GF-D8 (cell line): ENCODE results near the gene ETNK2.
"Not testable (repeated sequence)": the region's sequence is repeated elsewhere in the genome, so short reads cannot be mapped to it uniquely, and the experiment has no call there.

Experiments
- DNase-seq: peaks from one replicate; lab custom pipeline; 2025; lab: John Stamatoyannopoulos, UW

Gene ETNK2

GRCh38 chr1:204126386-204126785 lies 25.5 kb downstream of the ETNK2 start:
- DNase-seq: no peak

- DNase-seq: no peak
These were observed 26.0 kb downstream of the ETNK2 start for GRCh38 chr1:204125759-204126351.

- no peak for DNase-seq
These were observed 27.2 kb downstream of the ETNK2 start for GRCh38 chr1:204124639-204125038.

- DNase-seq: no peak
These were observed 28.5 kb downstream of the ETNK2 start for GRCh38 chr1:204123376-204123775.

GRCh38 chr1:204121840-204122555 lies 29.8 kb downstream of the ETNK2 start:
- no peak for DNase-seq

- DNase-seq: no peak
These were observed 35.3 kb downstream of the ETNK2 start for GRCh38 chr1:204116539-204116938.

- DNase-seq: no peak
These were observed 36.7 kb downstream of the ETNK2 start for GRCh38 chr1:204115116-204115515.

- DNase-seq: no peak
These were observed 37.2 kb downstream of the ETNK2 start for GRCh38 chr1:204114606-204115005.

- DNase-seq: no peak
These were observed 37.9 kb downstream of the ETNK2 start for GRCh38 chr1:204113896-204114295.

GRCh38 chr1:204112876-204113730 lies 38.7 kb downstream of the ETNK2 start:
- no peak for DNase-seq

- DNase-seq: no peak
These were observed 40.8 kb downstream of the ETNK2 start for GRCh38 chr1:204110894-204111633.

- no peak for DNase-seq
These were observed 43.3 kb downstream of the ETNK2 start for GRCh38 chr1:204108312-204109141.

- no peak for DNase-seq
These were observed 44.0 kb downstream of the ETNK2 start for GRCh38 chr1:204107892-204108291.

GRCh38 chr1:204106825-204107224 lies 45.0 kb downstream of the ETNK2 start:
- no peak for DNase-seq

GRCh38 chr1:204105131-204105515 lies 46.7 kb downstream of the ETNK2 start:
- no peak for DNase-seq

GRCh38 chr1:204104331-204105130 lies 47.3 kb downstream of the ETNK2 start:
- no peak for DNase-seq

- DNase-seq: no peak
These were observed 48.5 kb downstream of the ETNK2 start for GRCh38 chr1:204103431-204103741.

- no peak for DNase-seq
These were observed 49.0 kb downstream of the ETNK2 start for GRCh38 chr1:204102739-204103430.

GRCh38 chr1:204102029-204102611 lies 49.7 kb downstream of the ETNK2 start:
- no peak for DNase-seq

- DNase-seq: not testable (repeated sequence)
These were observed 52.1 kb downstream of the ETNK2 start for GRCh38 chr1:204099754-204100153.
